Chondrocyte (in vitro differentiated cells): ENCODE measurements around the gene CRYBG2. TPM values are rescaled to one million over a fixed set of nuclear protein-coding genes. Genes with fewer than 3 reads are reported as not detected.
A peak's percentile ranks its signal among the peaks of the same experiment; 100 is the strongest.

Experiments
- DNase-seq: peaks from one replicate; pipeline ENCODE4 v3.0.0; 2021; ENCODE audit warnings: mixed read lengths, low spot score
- H3K27ac Mint-ChIP-seq: one replicate; pipeline ENCODE4 v1.8.0; 2021; ENCODE audit warnings: mild to moderate bottlenecking, moderate library complexity, mixed read lengths; ENCODE audit not compliant: unreplicated experiment
- H3K27me3 Mint-ChIP-seq: 2 replicates; pipeline ENCODE4 v1.8.0; 2021; ENCODE audit warnings: low read depth, mixed read lengths
- H3K36me3 Mint-ChIP-seq: 2 replicates; pipeline ENCODE4 v1.8.0; 2021; ENCODE audit warnings: low read depth, mixed read lengths
- H3K4me1 Mint-ChIP-seq: 2 replicates; pipeline ENCODE4 v1.8.0; 2021; ENCODE audit warnings: low read depth, mild to moderate bottlenecking, mixed read lengths
- H3K4me3 Mint-ChIP-seq: one replicate; pipeline ENCODE4 v1.8.0; 2021; ENCODE audit warnings: mild to moderate bottlenecking, moderate library complexity, mixed read lengths; ENCODE audit not compliant: unreplicated experiment
- H3K9me3 Mint-ChIP-seq: 2 replicates; pipeline ENCODE4 v1.8.0; 2021; ENCODE audit warnings: low read depth, mixed read lengths
- total RNA-seq: library from RNA; stranded (reverse); gene quantifications from 3 replicates; pipeline ENCODE4 v1.2.1, GENCODE V29; 2021
- TF ChIP-seq, protein P1 (sequence below): fragments of 200-600 bp; sonication (generic); IDR thresholded peaks from 2 replicates; pipeline ENCODE4 v1.5.0; 2021; ENCODE audit warnings: antibody characterized with exemption, mild to moderate bottlenecking, moderate library complexity

The CRYBG2 gene
- total RNA-seq, 1 donor from 2014 or later, result not detected

DNA sequence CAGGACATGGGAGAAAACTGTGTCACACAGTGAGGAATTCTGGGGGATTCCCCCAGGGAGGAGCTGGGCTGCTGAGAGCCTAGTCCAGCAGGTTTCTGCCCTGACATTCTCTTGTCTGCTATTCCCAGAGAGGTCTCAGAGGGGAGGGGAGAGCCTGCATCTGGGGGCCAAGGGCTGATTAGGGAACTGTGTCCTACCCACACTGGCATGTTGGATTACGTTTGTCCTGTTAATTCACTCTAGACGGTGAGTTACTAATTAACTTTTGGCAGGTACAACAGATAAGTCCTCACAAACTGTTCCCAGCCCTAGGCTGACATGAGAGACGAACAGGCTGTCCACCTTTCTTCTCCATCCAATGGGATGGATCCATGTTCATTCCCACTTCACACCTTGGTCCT lies 76.7 kb downstream of the CRYBG2 start:
- Mint-ChIP-seq H3K27me3 (no peaks in the 10 kb centered on the region), H3K36me3 (peaks cover 12% of the 10 kb centered on the region), H3K9me3 (no peaks in the 10 kb centered on the region), H3K4me3 (no peak overlapping the region), H3K4me1 (peaks cover 73% of the 10 kb centered on the region), H3K27ac (peak overlapping the region; percentile 96)
- TF ChIP-seq, protein P1, sequence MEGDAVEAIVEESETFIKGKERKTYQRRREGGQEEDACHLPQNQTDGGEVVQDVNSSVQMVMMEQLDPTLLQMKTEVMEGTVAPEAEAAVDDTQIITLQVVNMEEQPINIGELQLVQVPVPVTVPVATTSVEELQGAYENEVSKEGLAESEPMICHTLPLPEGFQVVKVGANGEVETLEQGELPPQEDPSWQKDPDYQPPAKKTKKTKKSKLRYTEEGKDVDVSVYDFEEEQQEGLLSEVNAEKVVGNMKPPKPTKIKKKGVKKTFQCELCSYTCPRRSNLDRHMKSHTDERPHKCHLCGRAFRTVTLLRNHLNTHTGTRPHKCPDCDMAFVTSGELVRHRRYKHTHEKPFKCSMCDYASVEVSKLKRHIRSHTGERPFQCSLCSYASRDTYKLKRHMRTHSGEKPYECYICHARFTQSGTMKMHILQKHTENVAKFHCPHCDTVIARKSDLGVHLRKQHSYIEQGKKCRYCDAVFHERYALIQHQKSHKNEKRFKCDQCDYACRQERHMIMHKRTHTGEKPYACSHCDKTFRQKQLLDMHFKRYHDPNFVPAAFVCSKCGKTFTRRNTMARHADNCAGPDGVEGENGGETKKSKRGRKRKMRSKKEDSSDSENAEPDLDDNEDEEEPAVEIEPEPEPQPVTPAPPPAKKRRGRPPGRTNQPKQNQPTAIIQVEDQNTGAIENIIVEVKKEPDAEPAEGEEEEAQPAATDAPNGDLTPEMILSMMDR, result no peak
- DNase-seq, result peak; percentile 24

DNA sequence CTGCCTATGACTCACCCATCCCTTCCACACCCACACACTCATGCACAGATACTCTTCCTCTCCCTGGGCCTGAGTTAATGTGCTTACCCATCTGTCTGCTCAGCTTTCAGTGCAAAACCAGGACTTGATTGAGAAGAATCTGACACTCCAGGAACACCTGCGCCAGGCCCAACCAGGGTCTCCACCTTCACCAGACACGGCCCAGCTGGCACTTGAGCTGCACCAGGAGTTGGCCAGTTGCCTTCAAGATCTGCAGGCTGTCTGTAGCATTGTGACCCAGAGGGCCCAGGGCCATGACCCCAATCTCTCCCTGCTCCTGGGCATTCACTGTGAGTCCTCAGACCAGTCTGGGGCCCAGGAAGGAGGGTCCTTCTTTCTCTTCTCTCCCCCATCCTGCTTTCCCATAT lies 77.5 kb downstream of the CRYBG2 start:
- Mint-ChIP-seq H3K4me3 (no peak overlapping the region), H3K4me1 (peaks cover 66% of the 10 kb centered on the region), H3K36me3 (peaks cover 17% of the 10 kb centered on the region), H3K27ac (peak overlapping the region; percentile 96), H3K9me3 (no peaks in the 10 kb centered on the region), H3K27me3 (no peaks in the 10 kb centered on the region)
- peak; percentile 68 for DNase-seq
- TF ChIP-seq, protein P1, result no peak

DNA sequence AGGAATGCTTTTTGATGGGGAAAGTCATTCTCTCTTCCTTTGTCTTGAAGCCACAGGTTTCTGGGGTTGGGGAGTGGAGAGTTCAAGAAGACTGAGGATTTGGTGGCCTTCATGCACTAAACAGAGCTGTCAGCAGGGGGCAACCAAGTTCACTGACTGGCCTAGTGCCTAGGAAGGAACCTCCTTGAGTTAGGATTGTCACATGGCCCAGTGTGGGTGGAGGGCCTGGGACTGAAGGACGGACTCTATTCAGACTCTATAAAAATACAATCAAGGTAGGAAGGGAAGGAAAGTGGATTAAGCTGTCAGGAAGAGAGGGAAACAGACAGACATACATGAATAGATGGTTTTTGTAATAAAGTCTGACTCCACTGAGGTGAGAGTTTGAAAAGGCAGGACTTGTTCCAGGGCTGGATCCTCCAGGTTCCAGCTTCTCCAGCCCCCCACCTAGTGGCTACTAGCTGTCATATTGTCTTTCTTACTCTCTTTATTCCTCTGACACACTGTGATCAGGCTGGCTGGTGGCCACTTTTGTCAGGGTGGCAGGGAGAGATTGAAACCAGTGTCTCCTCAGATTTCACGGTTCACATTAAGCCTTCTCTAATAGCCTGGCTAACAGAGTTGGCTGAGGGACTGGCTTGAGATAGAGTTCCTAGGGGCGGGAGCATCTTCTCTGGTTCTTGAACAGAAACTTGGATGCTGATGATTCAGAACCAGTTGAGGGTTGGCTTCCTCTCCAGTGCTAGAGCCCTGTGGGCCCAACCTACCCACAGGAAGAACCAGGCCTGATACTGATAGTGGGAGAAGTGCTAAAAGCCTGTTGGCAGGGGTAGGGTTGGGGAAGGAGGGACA lies 78.1 kb downstream of the CRYBG2 start:
- peak overlapping the region; percentile 96 for H3K27ac Mint-ChIP-seq
- DNase-seq, result peak; percentile 35
- H3K27me3 Mint-ChIP-seq, result no peaks in the 10 kb centered on the region
- TF ChIP-seq, protein P1, result peak; percentile 84
- no peak overlapping the region for H3K4me3 Mint-ChIP-seq
- H3K4me1 Mint-ChIP-seq, result peaks cover 60% of the 10 kb centered on the region
- no peaks in the 10 kb centered on the region for H3K9me3 Mint-ChIP-seq
- peaks cover 14% of the 10 kb centered on the region for H3K36me3 Mint-ChIP-seq

DNA sequence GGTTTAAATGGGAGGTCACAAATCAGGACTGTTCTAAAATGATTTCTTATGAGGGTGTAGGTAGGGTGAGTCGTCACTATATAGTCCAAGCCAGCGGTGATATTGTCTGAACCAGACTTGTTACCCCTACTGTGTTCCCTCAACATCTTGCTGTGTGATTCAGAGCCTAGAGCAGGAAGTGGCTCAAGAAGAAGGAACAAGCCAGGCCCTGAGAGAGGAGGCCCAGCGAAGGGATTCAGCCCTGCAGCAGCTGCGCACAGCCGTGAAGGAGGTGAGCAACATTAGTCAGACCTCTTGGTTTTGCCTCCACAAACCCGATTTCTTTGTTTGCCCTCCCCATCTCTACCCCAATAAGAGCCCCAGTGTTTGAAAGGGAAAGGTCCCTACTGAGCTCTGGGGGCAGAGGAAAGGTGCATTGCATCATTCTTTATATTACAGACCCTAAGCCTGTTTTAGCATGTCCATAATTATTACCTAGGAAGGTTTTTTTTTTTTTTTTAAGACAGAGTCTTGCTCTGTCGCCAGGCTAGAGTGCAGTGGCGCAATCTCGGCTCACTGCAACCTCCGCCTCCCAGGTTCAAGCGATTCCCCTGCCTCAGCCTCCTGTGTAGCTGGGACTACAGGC lies 79.0 kb downstream of the CRYBG2 start:
- Mint-ChIP-seq H3K4me3 (no peak overlapping the region), H3K27me3 (no peaks in the 10 kb centered on the region), H3K27ac (peak overlapping the region; percentile 55), H3K4me1 (peaks cover 54% of the 10 kb centered on the region), H3K36me3 (peaks cover 15% of the 10 kb centered on the region), H3K9me3 (no peaks in the 10 kb centered on the region)
- TF ChIP-seq, protein P1, result no peak
- no peak for DNase-seq

Other genes with a start within 250 kb of the CRYBG2 start
- gene PDIK1L, start 242.3 kb downstream of the CRYBG2 start, total RNA-seq, result 6.2 to 6.8 TPM (median 6.7 TPM) in 3 replicates
- 0.22 to 0.27 TPM (median 0.23 TPM) in 3 replicates for gene FAM110D, start 195.1 kb downstream of the CRYBG2 start, total RNA-seq
- not detected in 3 replicates for gene C1orf232, start 185.2 kb downstream of the CRYBG2 start, total RNA-seq
- gene ZNF593, start 184.2 kb downstream of the CRYBG2 start, total RNA-seq, result 19.6 to 27.0 TPM (median 22.4 TPM) in 3 replicates
- gene ZNF593OS, start 182.3 kb downstream of the CRYBG2 start, total RNA-seq, result not detected in 3 replicates
- gene CNKSR1, start 176.6 kb downstream of the CRYBG2 start, total RNA-seq, result 0.18 to 0.80 TPM (median 0.58 TPM) in 3 replicates
- not detected in 3 replicates for gene CATSPER4, start 163.5 kb downstream of the CRYBG2 start, total RNA-seq
- gene CEP85, start 119.9 kb downstream of the CRYBG2 start, total RNA-seq, result 13.1 to 18.2 TPM (median 13.7 TPM) in 3 replicates
- gene SH3BGRL3, start 74.0 kb downstream of the CRYBG2 start, total RNA-seq, result 156 to 175 TPM (median 162 TPM) in 3 replicates
- gene UBXN11, start 47.5 kb downstream of the CRYBG2 start, total RNA-seq, result 8.7 to 20.4 TPM (median 8.7 TPM) in 3 replicates
- not detected in 3 replicates for gene CD52, start 36.2 kb downstream of the CRYBG2 start, total RNA-seq
- gene ZNF683, start 18.6 kb upstream of the CRYBG2 start, total RNA-seq, result not detected in 3 replicates
- gene LIN28A, start 56.7 kb upstream of the CRYBG2 start, total RNA-seq, result not detected in 3 replicates
- 67.1 to 89.2 TPM (median 78.3 TPM) in 3 replicates for gene DHDDS, start 78.2 kb upstream of the CRYBG2 start, total RNA-seq
- gene HMGN2, start 118.3 kb upstream of the CRYBG2 start, total RNA-seq, result 241 to 314 TPM (median 245 TPM) in 3 replicates
- gene RPS6KA1, start 175.6 kb upstream of the CRYBG2 start, total RNA-seq, result 3.6 to 6.3 TPM (median 4.4 TPM) in 3 replicates